ENCODE measurements around the gene RAPGEF4.

RAPGEF4 gene

DNA sequence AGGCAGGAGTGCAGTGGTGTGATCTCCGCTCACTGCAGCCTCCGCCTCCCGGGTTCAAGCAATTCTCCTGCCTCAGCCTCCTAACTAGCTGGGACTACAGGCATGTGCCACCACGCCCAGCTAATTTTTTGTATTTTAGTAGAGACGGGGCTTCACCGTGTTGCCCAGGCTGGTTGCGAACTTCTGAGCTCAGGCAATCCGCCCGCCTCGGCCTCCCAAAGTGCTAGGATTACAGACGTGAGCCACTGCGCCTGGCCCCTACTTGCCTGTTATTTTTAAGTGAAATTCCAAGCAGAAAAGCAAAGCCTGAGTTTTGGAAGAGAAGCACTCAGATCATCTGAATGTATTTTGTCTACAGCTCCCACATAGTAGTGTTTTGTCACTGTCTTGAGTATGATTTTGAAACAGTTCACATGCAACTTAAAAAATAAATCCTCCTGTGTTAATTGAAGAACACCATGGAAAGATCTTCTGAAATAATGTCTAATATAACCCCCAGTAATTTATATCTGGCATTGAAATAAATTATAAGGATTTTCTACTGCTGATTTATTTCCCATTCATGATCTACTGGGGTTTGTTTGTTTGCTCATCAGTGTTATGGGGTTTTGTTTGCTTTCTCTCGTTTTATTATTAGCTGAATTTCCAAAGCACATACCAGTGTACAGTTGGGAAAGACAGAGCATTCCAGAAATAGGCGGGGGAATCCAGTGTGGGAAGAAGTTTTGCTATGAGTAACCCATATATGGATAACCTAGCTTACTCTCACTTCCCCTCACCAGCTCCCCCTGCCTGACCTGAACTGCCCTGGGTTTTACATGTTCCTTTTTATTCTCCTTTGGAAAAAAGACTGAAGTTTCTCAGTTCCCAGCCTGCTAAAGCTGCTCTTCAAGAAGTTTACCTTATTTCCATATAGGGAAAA is 259.9 kb downstream of the RAPGEF4 start:
- Histone ChIP-seq H3K27ac (ENCODE audit: extremely low read depth, low read depth, low read length) (no peak overlapping the region), H3K9me3 (ENCODE audit: control insufficient read depth, insufficient read depth, low read depth, low read length) (no peaks in the 10 kb centered on the region), H3K36me3 (ENCODE audit: control insufficient read depth in 2 of 2, insufficient read depth in 1 of 2, low read length in 2 of 2) (peaks cover 0 to 3% of the 10 kb centered on the region in 2 experiments; a peak in 1 of 3 replicates), H3K4me3 (ENCODE audit: low read depth, low read length) (no peak overlapping the region), H3K4me1 (ENCODE audit: control insufficient read depth, insufficient read depth, low read length) (peaks cover 20% of the 10 kb centered on the region)
- ChIA-PET CTCF (interaction anchor here (0.6 to 1.2 kb wide), 4 partner anchors 33 to 1467 kb away, joined by 3 to 5 read pairs (median 4); no protein-coding TSS in a partner anchor), POLR2A (interaction anchor here (0.6 kb wide), 1 partner anchor 20 kb away, joined by 3 read pairs; no protein-coding TSS in a partner anchor)
- TF ChIP-seq ZNF555 (tag by site-specific recombination; conservative IDR thresholded peaks at IDR 0.05) (no peak), ZNF366 (tag by site-specific recombination; conservative IDR thresholded peaks at IDR 0.05) (0 out of 2 replicates have a peak, but pooled peaks have one; percentile 9)
- TF ChIP-seq, protein P1, sequence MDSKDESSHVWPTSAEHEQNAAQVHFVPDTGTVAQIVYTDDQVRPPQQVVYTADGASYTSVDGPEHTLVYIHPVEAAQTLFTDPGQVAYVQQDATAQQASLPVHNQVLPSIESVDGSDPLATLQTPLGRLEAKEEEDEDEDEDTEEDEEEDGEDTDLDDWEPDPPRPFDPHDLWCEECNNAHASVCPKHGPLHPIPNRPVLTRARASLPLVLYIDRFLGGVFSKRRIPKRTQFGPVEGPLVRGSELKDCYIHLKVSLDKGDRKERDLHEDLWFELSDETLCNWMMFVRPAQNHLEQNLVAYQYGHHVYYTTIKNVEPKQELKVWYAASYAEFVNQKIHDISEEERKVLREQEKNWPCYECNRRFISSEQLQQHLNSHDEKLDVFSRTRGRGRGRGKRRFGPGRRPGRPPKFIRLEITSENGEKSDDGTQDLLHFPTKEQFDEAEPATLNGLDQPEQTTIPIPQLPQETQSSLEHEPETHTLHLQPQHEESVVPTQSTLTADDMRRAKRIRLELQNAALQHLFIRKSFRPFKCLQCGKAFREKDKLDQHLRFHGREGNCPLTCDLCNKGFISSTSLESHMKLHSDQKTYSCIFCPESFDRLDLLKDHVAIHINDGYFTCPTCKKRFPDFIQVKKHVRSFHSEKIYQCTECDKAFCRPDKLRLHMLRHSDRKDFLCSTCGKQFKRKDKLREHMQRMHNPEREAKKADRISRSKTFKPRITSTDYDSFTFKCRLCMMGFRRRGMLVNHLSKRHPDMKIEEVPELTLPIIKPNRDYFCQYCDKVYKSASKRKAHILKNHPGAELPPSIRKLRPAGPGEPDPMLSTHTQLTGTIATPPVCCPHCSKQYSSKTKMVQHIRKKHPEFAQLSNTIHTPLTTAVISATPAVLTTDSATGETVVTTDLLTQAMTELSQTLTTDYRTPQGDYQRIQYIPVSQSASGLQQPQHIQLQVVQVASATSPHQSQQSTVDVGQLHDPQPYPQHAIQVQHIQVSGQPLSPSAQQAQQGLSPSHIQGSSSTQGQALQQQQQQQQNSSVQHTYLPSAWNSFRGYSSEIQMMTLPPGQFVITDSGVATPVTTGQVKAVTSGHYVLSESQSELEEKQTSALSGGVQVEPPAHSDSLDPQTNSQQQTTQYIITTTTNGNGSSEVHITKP (tag by site-specific recombination; IDR thresholded peaks at IDR 0.05), result peak; percentile 78

DNA sequence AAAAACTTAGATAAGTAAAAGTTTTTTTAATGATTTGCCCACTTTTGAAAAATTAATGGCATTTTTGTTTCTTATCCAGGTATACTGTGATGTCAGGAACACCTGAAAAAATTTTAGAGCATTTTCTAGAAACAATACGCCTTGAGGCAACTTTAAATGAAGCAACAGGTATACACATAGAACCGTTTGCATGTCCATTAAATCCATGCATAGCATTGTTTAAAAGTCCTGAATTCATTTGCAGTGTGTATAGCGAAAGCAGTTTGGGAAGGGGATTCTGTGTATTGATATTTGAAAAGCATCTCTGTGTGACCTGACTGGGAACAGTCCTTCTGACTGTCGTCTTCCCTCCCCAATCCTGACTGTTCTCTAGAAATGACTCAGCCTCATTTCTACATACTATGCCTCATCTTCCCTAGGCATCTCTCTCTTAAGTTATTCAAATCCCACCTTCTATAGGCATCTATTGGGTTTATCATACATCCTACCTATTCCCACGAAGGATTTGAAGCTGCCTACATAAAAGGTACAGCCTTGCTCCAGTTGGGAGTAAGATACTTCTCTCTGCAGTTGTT is 260.8 kb downstream of the RAPGEF4 start:
- H3K27ac ChIP-seq (ENCODE audit: extremely low read depth, low read depth, low read length), result no peak overlapping the region
- TF ChIP-seq ZNF623 (tag by site-specific recombination; IDR thresholded peaks at IDR 0.05), result no peak
- TF ChIP-seq ZBTB17 (tag by site-specific recombination; IDR thresholded peaks at IDR 0.05), result no peak
- no peak for TF ChIP-seq ZNF2 (tag by site-specific recombination; IDR thresholded peaks at IDR 0.05)
- TF ChIP-seq TCF7L2 (IDR thresholded peaks at IDR 0.05; ENCODE audit: borderline replicate concordance, low read depth, low read length), result no peak
- no peak for TF ChIP-seq ZNF560 (tag by site-specific recombination; IDR thresholded peaks at IDR 0.05; ENCODE audit: borderline replicate concordance)
- TF ChIP-seq SCRT2 (tag by site-specific recombination; IDR thresholded peaks at IDR 0.05), result peak; percentile 64; the same call in 1 of the 2 replicates
- no peak for TF ChIP-seq ZNF521 (tag by site-specific recombination; IDR thresholded peaks at IDR 0.05)
- no peak for TF ChIP-seq ZNF394 (tag by site-specific recombination; IDR thresholded peaks at IDR 0.05; ENCODE audit: borderline replicate concordance)
- no peak for TF ChIP-seq GFI1B (tag by site-specific recombination; IDR thresholded peaks at IDR 0.05)
- ChIA-PET POLR2A (no interaction called here), CTCF (interaction anchor here (0.7 to 0.9 kb wide), 2 partner anchors 32 to 373 kb away, joined by 4 read pairs; no protein-coding TSS in a partner anchor)
- peaks cover 20% of the 10 kb centered on the region for H3K4me1 ChIP-seq (ENCODE audit: control insufficient read depth, insufficient read depth, low read length)
- no peaks in the 10 kb centered on the region for H3K9me3 ChIP-seq (ENCODE audit: control insufficient read depth, insufficient read depth, low read depth, low read length)
- H3K36me3 ChIP-seq (ENCODE audit: control insufficient read depth in 2 of 2, insufficient read depth in 1 of 2, low read length in 2 of 2), result no peaks in the 10 kb centered on the region
- no peak overlapping the region for H3K4me3 ChIP-seq (ENCODE audit: low read depth, low read length)

DNA sequence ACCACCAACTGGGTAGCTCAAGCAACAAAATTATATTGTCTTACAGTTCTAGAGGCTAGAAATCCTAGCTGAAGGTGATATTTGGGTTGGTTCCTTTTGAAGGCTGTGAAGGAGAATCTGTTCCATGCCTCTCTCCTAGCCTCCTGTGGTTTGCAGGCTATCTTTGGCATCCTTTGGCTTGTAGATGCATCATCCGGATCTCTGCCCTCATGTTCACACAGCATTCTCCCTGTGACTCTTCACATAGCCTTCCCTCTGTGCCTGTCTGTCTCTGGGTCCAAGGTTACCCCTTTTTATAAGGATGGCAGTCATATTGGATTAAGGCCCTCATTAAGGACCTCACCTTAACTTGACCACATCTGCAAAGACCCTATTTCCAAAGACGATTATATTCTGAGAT is 261.4 kb downstream of the RAPGEF4 start:
- ChIA-PET CTCF (interaction anchor here (0.7 kb wide), 1 partner anchor 373 kb away, joined by 4 read pairs; no protein-coding TSS in a partner anchor), POLR2A (no interaction called here)
- no peaks in the 10 kb centered on the region for H3K36me3 ChIP-seq (ENCODE audit: control insufficient read depth in 2 of 2, insufficient read depth in 1 of 2, low read length in 2 of 2)
- no peaks in the 10 kb centered on the region for H3K9me3 ChIP-seq (ENCODE audit: control insufficient read depth, insufficient read depth, low read depth, low read length)
- TF ChIP-seq ZNF585B (tag by site-specific recombination; IDR thresholded peaks at IDR 0.05), result no peak
- TF ChIP-seq, protein P2, sequence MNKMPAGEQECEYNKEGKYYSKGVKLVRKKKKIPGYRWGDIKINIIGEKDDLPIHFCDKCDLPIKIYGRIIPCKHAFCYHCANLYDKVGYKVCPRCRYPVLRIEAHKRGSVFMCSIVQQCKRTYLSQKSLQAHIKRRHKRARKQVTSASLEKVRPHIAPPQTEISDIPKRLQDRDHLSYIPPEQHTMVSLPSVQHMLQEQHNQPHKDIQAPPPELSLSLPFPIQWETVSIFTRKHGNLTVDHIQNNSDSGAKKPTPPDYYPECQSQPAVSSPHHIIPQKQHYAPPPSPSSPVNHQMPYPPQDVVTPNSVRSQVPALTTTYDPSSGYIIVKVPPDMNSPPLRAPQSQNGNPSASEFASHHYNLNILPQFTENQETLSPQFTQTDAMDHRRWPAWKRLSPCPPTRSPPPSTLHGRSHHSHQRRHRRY (tag by site-specific recombination; IDR thresholded peaks at IDR 0.05), result no peak
- no peak for TF ChIP-seq ZNF423 (tag by site-specific recombination; IDR thresholded peaks at IDR 0.05)
- TF ChIP-seq ZNF184 (tag by site-specific recombination; IDR thresholded peaks at IDR 0.05), result no peak
- H3K4me1 ChIP-seq (ENCODE audit: control insufficient read depth, insufficient read depth, low read length), result peaks cover 24% of the 10 kb centered on the region
- H3K27ac ChIP-seq (ENCODE audit: extremely low read depth, low read depth, low read length), result no peak overlapping the region
- H3K4me3 ChIP-seq (ENCODE audit: low read depth, low read length), result no peak overlapping the region
